Suprapubic skin (tissue), 3 donors: ENCODE results near the gene GALNT13.

Experiments used
- POLR2A ChIP-seq, 2 donors: fragments of 450-650 bp; IDR thresholded peaks; one replicate each; pipeline ENCODE4 v1.6.1; 2017; ENCODE audit warnings: antibody characterized with exemption in 2 of 2, mild to moderate bottlenecking in 2 of 2, moderate library complexity in 2 of 2
- TF ChIP-seq, protein P1 (sequence below), 2 donors: fragments of 200-600 bp in 1 of 2; fragments of 450-650 bp in 1 of 2; sonication (generic) in 1 of 2; IDR thresholded peaks; one replicate each; pipeline ENCODE4 v1.5.1; 2016 to 2019; ENCODE audit warnings: antibody characterized with exemption in 2 of 2, mild to moderate bottlenecking in 1 of 2, moderate library complexity in 1 of 2

DNA sequence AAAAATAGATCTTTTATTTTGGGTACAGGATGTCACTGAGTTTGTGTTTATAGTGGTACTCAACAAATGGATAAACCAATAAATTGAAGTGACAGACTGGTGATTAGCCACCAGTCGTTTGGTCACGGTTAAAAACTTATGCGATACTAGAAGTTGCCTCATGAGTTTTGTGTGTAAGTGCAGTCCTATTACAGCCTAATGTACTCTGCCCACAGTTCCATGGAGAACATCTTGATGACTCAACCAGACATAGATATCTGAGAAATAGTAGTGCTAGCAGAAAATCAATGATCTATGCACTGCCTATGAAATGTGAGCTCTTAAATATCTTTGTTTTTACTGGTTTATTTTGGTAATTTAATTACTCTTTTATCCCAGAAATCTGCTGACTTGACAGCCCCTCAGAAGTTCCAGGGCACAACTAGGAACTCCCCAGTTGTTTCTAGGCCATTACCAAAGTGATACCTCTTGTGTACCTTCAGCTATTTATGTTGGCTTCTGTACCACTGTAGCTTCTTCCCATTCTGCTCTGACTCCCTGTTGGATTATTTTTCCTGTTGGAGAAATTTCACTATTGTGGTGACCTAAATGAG, 617.6 kb downstream of the GALNT13 start:
- TF ChIP-seq, protein P1, sequence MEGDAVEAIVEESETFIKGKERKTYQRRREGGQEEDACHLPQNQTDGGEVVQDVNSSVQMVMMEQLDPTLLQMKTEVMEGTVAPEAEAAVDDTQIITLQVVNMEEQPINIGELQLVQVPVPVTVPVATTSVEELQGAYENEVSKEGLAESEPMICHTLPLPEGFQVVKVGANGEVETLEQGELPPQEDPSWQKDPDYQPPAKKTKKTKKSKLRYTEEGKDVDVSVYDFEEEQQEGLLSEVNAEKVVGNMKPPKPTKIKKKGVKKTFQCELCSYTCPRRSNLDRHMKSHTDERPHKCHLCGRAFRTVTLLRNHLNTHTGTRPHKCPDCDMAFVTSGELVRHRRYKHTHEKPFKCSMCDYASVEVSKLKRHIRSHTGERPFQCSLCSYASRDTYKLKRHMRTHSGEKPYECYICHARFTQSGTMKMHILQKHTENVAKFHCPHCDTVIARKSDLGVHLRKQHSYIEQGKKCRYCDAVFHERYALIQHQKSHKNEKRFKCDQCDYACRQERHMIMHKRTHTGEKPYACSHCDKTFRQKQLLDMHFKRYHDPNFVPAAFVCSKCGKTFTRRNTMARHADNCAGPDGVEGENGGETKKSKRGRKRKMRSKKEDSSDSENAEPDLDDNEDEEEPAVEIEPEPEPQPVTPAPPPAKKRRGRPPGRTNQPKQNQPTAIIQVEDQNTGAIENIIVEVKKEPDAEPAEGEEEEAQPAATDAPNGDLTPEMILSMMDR (IDR thresholded peaks at IDR 0.05): no peak
- TF ChIP-seq POLR2A (IDR thresholded peaks at IDR 0.05): no peak
